ENCODE data around the gene FNBP1L.

GRCh38 chr1:93506126-93506525, 58.2 kb downstream of the FNBP1L start:
- TF ChIP-seq POLR2A (IDR thresholded peaks at IDR 0.05), result no peak
- TF ChIP-seq, protein P1, sequence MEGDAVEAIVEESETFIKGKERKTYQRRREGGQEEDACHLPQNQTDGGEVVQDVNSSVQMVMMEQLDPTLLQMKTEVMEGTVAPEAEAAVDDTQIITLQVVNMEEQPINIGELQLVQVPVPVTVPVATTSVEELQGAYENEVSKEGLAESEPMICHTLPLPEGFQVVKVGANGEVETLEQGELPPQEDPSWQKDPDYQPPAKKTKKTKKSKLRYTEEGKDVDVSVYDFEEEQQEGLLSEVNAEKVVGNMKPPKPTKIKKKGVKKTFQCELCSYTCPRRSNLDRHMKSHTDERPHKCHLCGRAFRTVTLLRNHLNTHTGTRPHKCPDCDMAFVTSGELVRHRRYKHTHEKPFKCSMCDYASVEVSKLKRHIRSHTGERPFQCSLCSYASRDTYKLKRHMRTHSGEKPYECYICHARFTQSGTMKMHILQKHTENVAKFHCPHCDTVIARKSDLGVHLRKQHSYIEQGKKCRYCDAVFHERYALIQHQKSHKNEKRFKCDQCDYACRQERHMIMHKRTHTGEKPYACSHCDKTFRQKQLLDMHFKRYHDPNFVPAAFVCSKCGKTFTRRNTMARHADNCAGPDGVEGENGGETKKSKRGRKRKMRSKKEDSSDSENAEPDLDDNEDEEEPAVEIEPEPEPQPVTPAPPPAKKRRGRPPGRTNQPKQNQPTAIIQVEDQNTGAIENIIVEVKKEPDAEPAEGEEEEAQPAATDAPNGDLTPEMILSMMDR (IDR thresholded peaks at IDR 0.05), result no peak
